KOPT-K1 (cell line): ENCODE measurements around the gene ZNF644.
A peak's percentile ranks its signal among the peaks of the same experiment; 100 is the strongest.

Experiments
- H3K27ac ChIP-seq: fragments of 200-600 bp; sonication (generic); 2 replicates; pipeline ENCODE4 v1.5.1; 2016; ENCODE audit warnings: antibody characterized with exemption, mild to moderate bottlenecking, low read depth, low read length; ENCODE audit not compliant: poor library complexity, severe bottlenecking
- H3K36me3 ChIP-seq: fragments of 200-600 bp; sonication (generic); 2 replicates; pipeline ENCODE4 v1.5.1; 2017; ENCODE audit warnings: antibody characterized with exemption, mild to moderate bottlenecking, low read length, moderate library complexity; ENCODE audit not compliant: insufficient read depth
- H3K9me3 ChIP-seq: fragments of 200-600 bp; sonication (generic); 2 replicates; pipeline ENCODE4 v1.5.1; 2017; ENCODE audit warnings: antibody characterized with exemption, low read length, mild to moderate bottlenecking; ENCODE audit not compliant: insufficient read depth, poor library complexity, severe bottlenecking

Gene ZNF644

GRCh38 chr1:91036894-91037829 lies 15.3 kb upstream of the ZNF644 start:
- no peaks in the 10 kb centered on the region for H3K36me3 ChIP-seq
- no peaks in the 10 kb centered on the region for H3K9me3 ChIP-seq
- no peak overlapping the region for H3K27ac ChIP-seq

GRCh38 chr1:91032349-91032748 lies 10.5 kb upstream of the ZNF644 start:
- Histone ChIP-seq H3K27ac (no peak overlapping the region), H3K9me3 (no peaks in the 10 kb centered on the region), H3K36me3 (no peaks in the 10 kb centered on the region)

- Histone ChIP-seq H3K36me3 (no peaks in the 10 kb centered on the region), H3K9me3 (no peaks in the 10 kb centered on the region), H3K27ac (no peak overlapping the region)
Observed at GRCh38 chr1:91031081-91031480, 9.2 kb upstream of the ZNF644 start.

- Histone ChIP-seq H3K27ac (no peak overlapping the region), H3K36me3 (no peaks in the 10 kb centered on the region), H3K9me3 (no peaks in the 10 kb centered on the region)
Observed at GRCh38 chr1:91026777-91027176, 4.9 kb upstream of the ZNF644 start.

GRCh38 chr1:91026320-91026719 lies 4.5 kb upstream of the ZNF644 start:
- Histone ChIP-seq H3K9me3 (no peaks in the 10 kb centered on the region), H3K36me3 (no peaks in the 10 kb centered on the region), H3K27ac (no peak overlapping the region)

- H3K36me3 ChIP-seq, result peaks cover 4% of the 10 kb centered on the region
- H3K9me3 ChIP-seq, result no peaks in the 10 kb centered on the region
- H3K27ac ChIP-seq, result no peak overlapping the region
Observed at GRCh38 chr1:91024481-91025119, 2.8 kb upstream of the ZNF644 start.

DNA sequence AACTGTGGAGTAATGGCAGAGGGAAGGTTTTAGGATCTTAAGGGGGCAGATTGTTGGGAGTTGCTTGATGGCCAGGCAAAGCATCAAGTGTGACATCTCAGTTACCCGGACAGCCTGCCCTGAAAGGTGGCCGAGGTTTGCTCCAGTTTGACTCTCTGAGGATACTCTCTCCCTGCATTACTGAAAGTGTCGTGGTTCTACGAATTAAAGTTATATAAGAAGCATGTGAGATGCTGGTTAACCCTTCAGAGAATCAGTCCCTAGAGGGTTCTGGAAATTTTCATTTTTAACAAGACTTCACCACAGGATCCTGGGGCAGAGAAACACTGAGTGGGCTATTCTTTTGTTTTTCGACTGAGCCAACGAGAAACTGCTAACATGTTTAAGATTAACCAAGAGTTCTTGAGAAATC lies 689 bp upstream of the ZNF644 start:
- Histone ChIP-seq H3K9me3 (no peaks in the 10 kb centered on the region), H3K27ac (peak overlapping the region; percentile 98), H3K36me3 (peaks cover 10% of the 10 kb centered on the region)

GRCh38 chr1:91020967-91021685 lies 709 bp downstream of the ZNF644 start:
- Histone ChIP-seq H3K36me3 (peaks cover 18% of the 10 kb centered on the region), H3K27ac (peak overlapping the region; percentile 98)

DNA sequence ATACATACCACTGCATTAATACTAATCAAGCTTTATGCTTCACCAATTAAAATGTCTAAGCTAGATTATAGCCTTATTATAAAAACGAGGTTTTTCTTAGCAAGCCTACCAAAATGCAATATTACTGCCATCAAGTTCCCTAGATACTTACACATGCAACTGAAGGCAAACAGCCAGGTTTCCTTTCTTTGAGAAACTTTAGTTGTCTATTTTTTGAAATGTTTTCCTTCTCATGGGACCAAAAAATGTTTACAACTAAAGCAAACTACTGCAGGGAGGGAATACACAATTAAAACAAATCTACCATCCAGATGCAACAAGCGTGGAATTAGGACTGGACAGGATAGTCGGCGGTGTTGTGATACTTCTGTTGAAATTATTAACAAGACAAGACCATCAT lies 1.3 kb downstream of the ZNF644 start:
- H3K27ac ChIP-seq, result peak overlapping the region; percentile 98
- H3K36me3 ChIP-seq, result peaks cover 25% of the 10 kb centered on the region
- H3K9me3 ChIP-seq, result no peaks in the 10 kb centered on the region

More at GRCh38 chr1:91020967-91021685, 709 bp downstream of the ZNF644 start:
- no peaks in the 10 kb centered on the region for H3K9me3 ChIP-seq

DNA sequence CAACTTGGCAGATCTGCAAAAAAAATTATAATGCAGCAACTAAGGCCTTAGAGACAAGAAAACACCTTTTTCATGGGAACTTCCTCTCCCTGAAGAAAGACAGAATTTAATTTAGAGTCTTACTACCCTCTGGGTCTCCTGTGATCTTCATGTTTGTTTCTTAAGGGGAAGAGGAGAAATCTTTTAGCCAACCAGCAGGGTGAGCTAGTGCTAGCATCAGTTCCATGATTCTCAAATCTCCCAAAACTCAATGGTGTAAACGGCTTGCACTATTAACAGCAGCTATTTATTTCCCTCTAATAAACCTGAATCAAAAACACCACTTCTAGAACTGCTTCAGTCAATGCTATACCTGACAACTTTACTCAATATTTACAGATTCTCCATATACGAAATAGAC lies 3.8 kb downstream of the ZNF644 start:
- Histone ChIP-seq H3K9me3 (no peaks in the 10 kb centered on the region), H3K27ac (no peak overlapping the region), H3K36me3 (peaks cover 41% of the 10 kb centered on the region)

- H3K36me3 ChIP-seq, result peaks cover 57% of the 10 kb centered on the region
- no peaks in the 10 kb centered on the region for H3K9me3 ChIP-seq
Observed at GRCh38 chr1:91015794-91016550, 5.9 kb downstream of the ZNF644 start.

DNA sequence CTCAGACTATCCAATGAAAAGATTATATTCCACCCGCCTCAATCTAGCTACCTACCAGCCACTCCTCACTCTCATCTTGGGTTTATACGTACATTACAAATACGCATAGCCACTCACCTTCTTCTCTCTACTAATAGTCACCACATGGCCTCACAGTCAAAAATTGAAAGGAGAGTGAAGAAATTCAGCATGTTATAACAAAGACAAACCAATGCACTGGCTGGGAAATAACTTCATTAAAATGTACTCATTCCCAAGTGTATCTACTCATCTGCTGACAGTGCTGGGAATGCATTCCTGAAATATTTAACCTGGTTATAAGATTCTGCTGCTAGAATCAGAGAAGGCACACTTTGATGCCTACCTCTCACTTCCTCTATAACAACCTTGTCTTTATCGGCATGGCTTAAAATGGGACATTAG lies 6.5 kb downstream of the ZNF644 start:
- Histone ChIP-seq H3K27ac (no peak overlapping the region), H3K36me3 (peaks cover 59% of the 10 kb centered on the region), H3K9me3 (no peaks in the 10 kb centered on the region)

More at GRCh38 chr1:91015794-91016550, 5.9 kb downstream of the ZNF644 start:
- no peak overlapping the region for H3K27ac ChIP-seq

DNA sequence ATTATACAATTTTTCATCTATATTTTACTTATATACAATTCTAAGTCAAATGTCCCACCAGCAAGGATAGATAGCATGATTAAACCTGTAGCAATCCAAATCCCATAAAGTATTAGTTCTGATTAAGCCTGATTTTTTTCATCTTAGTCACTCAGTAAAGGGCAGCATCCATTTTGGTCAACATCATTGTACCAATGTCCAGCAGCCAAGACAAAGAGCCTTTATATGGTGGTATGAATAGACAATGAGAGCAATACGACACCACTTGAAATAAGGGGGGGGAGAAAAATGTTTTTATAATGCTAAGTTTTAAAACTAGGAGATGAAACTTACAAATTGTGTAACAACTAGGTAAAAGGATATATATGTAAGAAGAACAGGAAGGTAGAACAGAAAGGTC lies 7.4 kb downstream of the ZNF644 start:
- Histone ChIP-seq H3K27ac (no peak overlapping the region), H3K36me3 (peaks cover 63% of the 10 kb centered on the region), H3K9me3 (no peaks in the 10 kb centered on the region)

DNA sequence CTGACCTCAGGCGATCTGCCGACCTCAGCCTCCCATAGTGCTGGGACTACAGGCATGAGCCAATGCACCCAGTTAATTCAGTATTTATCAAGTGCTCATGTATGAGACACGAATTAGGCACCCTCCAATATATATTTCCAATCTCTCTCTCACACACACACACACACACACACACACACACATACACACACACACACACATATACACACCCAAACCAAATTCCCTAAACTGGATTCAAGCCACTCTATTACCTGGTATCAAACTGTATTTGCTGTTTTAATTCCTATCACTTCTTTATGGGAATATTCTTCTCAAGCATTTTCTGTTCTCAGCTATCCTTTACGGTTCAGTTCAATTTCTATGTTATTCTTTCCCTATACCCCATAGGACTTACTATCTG lies 8.5 kb downstream of the ZNF644 start:
- Histone ChIP-seq H3K36me3 (peaks cover 67% of the 10 kb centered on the region), H3K9me3 (peaks cover 8% of the 10 kb centered on the region), H3K27ac (no peak overlapping the region)
